HUES6 (cell line): ENCODE measurements around the gene PGA4.
"Not testable (repeated sequence)": the region's sequence is repeated elsewhere in the genome, so short reads cannot be mapped to it uniquely, and the experiment has no call there.

Experiments used
- H3K27ac ChIP-seq: 2 replicates; pipeline ENCODE4 v1.7.0; 2013; ENCODE audit warnings: low read depth, mild to moderate bottlenecking, low read length, inconsistent platforms
- H3K27me3 ChIP-seq: 2 replicates; pipeline ENCODE4 v1.6.1; 2013; ENCODE audit warnings: low read length; ENCODE audit not compliant: control insufficient read depth, insufficient read depth
- H3K36me3 ChIP-seq: 2 replicates; pipeline ENCODE4 v1.6.1; 2013; ENCODE audit warnings: low read length; ENCODE audit not compliant: control insufficient read depth, insufficient read depth
- H3K4me1 ChIP-seq: 2 replicates; pipeline ENCODE4 v1.6.1; 2013; ENCODE audit warnings: low read length; ENCODE audit not compliant: control insufficient read depth, insufficient read depth
- H3K4me3 ChIP-seq: 2 replicates; pipeline ENCODE4 v1.5.1; 2013; ENCODE audit warnings: low read depth, low read length
- H3K9ac ChIP-seq: one replicate; pipeline ENCODE4 v1.6.1; 2013; ENCODE audit warnings: mild to moderate bottlenecking, low read length
- H3K9me3 ChIP-seq: 2 replicates; pipeline ENCODE4 v1.6.1; 2013; ENCODE audit warnings: low read depth, low read length; ENCODE audit not compliant: control insufficient read depth, insufficient read depth

The PGA4 gene

DNA sequence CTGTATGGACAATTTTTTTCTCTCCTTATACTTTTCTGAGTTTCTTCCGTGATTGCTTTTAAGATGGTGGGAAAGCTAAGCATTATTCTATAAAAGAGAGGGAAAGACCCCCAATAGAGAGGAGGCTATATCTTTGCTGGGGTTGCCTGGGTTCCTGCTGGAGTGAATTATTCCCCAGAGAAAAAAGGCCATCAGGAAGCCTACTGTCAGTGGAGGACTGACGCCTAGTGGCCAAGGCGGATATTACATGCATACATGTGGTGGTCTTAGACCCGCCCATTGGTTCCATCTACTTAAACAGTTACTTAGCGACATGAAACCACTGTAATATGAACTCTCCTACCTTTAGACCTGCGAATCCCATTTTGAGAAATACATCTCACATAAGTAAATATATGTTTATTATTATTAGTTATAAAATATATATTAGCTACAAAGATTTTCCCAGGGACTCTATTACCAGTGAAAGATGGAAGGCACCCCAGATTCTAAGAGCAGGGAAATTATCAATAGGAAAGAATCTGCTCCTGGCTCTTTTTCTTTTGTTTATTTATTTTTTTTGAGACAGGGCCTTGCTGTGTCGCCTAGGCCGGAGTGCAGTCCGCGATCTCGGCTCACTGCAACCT, 34.5 kb upstream of the PGA4 start:
- Histone ChIP-seq H3K27me3 (no peaks in the 10 kb centered on the region), H3K4me3 (no peak overlapping the region), H3K4me1 (no peaks in the 10 kb centered on the region), H3K9ac (no peak overlapping the region), H3K9me3 (peaks cover 9% of the 10 kb centered on the region; the same call in 1 of the 2 replicates), H3K27ac (no peak overlapping the region), H3K36me3 (no peaks in the 10 kb centered on the region)

DNA sequence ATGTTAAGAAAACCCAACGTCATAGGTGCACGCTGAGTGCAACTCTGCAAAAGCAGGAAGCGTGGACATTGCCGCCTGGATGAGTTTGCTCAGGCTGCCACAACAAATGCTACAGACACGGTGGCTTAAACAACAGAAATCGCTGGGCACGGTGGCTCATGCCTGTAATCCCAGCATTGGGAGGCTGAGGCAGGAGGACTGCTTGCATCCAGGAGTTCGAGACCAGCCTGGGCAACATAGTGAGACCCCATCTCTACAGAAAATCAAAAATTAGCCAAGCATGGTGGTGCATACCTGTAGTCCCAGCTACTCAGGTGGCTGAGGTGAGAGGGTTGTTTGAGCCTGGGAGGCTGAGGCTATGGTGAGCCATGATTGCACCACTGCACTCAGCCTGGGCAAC, 32.2 kb upstream of the PGA4 start:
- no peaks in the 10 kb centered on the region for H3K36me3 ChIP-seq
- peaks cover 9% of the 10 kb centered on the region; the same call in 1 of the 2 replicates for H3K9me3 ChIP-seq
- no peak overlapping the region for H3K9ac ChIP-seq
- no peaks in the 10 kb centered on the region for H3K27me3 ChIP-seq
- H3K4me3 ChIP-seq = no peak overlapping the region
- no peak overlapping the region for H3K27ac ChIP-seq
- H3K4me1 ChIP-seq = 0 out of 2 replicates have a peak, but pooled peaks cover 6% of the 10 kb centered on the region

DNA sequence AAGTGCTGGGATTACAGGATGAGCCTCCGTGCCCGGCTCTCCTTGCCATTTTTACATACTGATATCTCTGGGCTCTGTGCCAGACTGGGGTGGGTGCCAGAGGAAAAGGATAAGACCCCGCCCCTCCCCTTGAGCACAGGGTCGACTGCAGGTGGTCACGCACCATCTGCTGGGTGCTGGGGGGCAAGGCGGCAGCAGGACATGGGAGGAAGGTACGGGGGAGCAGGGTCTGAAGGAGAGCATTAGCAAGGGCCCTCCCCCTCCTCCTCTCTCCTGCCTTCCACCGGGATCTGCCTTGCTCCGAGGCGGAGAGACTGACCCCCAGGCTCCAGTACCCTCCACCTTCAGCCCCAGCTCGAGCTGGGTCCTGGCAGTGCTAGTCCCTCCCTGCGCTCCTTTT, 28.6 kb upstream of the PGA4 start:
- Histone ChIP-seq H3K36me3 (no peaks in the 10 kb centered on the region), H3K9me3 (peaks cover 15% of the 10 kb centered on the region)

DNA sequence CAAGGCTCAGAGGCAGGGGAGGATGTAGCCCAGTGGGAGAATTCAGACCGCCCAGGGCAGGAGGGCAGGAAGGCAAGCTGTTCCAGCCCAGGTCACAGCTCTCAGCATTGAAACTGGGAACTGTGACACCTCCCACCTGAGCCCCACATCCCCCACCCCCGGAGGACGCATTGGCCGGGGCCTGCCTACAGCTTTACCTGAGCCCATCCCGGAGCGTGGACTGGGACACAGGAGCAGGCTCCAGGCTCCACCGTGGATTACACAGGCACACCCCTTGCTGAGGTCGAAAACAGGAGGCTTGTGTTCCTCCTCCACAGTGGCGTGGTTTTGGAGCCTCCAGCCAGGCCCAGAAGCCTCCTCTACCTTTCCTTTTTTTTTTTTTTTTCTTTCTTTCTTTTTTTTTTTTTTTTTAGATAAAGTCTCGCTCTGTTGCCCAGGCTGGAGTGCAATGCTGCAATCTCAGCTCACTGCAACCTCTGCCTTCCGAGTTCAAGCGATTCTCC, 27.9 kb upstream of the PGA4 start:
- no peak overlapping the region for H3K9ac ChIP-seq
- peaks cover 19% of the 10 kb centered on the region for H3K9me3 ChIP-seq
- 0 out of 2 replicates have a peak, but pooled peaks cover 6% of the 10 kb centered on the region for H3K4me1 ChIP-seq
- H3K27me3 ChIP-seq = no peaks in the 10 kb centered on the region
- H3K36me3 ChIP-seq = no peaks in the 10 kb centered on the region
- H3K27ac ChIP-seq = no peak overlapping the region
- no peak overlapping the region for H3K4me3 ChIP-seq

More for the DNA sequence above, 28.6 kb upstream of the PGA4 start:
- Histone ChIP-seq H3K27me3 (no peaks in the 10 kb centered on the region), H3K9ac (no peak overlapping the region), H3K4me1 (0 out of 2 replicates have a peak, but pooled peaks cover 6% of the 10 kb centered on the region), H3K27ac (no peak overlapping the region), H3K4me3 (no peak overlapping the region)

DNA sequence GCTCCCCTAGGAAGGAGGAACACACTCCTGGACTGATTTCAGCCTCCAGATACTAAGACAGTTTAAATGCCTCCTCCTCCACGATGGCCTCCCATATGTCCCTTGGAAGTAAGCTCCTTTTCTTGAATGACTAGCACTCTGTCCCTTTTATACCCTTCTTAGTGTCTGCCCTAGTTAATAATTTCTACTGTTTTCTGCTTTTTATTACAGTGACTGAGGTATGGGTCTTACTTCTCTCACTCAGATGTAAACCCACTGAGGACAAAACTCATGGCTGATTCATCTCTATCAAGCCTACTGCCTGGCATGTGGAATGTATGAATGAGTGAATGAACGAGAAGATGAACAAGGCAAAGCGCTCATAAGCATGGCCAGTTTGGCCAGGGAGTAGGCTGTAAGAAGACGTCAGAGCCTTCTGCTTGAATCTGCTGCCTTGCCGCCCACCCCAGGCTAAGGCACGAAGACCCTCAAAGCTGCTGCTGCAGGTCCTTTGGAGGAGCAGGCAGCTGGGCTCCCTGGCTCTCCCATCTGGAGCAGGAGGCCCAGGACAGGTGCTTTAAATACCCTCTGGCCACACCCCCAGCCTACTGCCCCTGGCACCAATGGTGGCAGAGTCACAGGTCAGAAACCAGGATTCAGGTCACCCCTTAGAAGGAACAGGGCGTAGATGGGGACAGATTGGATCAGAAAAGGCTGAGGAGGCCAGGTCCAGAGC, 27.0 kb upstream of the PGA4 start:
- Histone ChIP-seq H3K9ac (no peak overlapping the region), H3K27ac (no peak overlapping the region), H3K4me3 (no peak overlapping the region), H3K27me3 (no peaks in the 10 kb centered on the region), H3K36me3 (no peaks in the 10 kb centered on the region), H3K9me3 (peaks cover 23% of the 10 kb centered on the region), H3K4me1 (0 out of 2 replicates have a peak, but pooled peaks cover 6% of the 10 kb centered on the region)

DNA sequence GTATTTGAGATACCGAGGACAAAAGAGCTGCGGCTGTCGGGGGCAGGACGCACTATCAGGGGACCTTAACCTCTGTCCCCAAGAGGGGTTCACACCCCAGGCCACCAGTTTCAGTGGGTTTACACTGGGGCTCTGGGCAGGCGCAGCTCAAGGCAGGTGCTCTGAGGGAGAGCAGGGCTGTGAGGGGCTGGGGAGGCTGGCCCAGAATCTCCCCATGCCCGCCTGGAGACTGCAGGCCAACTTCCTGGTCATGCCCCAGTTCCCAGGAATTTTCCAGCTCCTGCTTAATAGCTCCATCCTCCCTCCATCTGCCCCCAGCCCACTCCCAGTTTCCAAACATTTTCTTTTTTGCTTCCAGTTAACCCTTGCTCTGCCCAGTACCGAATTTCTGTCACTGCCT, 26.4 kb upstream of the PGA4 start:
- H3K9me3 ChIP-seq = peaks cover 22% of the 10 kb centered on the region
- H3K36me3 ChIP-seq = no peaks in the 10 kb centered on the region
- H3K4me3 ChIP-seq = no peak overlapping the region
- H3K27me3 ChIP-seq = no peaks in the 10 kb centered on the region
- no peak overlapping the region for H3K27ac ChIP-seq
- 0 out of 2 replicates have a peak, but pooled peaks cover 6% of the 10 kb centered on the region for H3K4me1 ChIP-seq
- no peak overlapping the region for H3K9ac ChIP-seq

DNA sequence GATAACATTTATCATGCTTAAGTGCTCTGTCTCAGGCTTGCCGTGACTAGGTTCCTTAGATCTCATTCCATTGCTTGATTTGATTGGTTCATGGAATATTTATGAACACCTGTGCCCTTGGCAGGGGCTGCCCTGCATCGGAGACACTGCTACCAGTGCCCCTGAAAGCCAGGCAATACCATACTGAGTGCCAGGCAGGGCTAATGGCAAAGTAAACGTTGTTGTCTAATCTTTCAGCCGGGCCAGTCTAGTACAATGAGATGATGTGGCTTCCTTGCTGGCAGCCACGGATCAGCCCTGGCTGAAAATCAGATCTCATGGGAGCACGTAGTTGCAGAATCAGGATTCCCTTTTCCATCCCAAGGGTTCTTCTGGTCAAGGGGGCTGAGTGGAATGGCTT, 23.8 kb upstream of the PGA4 start:
- 0 out of 2 replicates have a peak, but pooled peaks cover 6% of the 10 kb centered on the region for H3K4me1 ChIP-seq
- no peak overlapping the region for H3K4me3 ChIP-seq
- no peak overlapping the region for H3K9ac ChIP-seq
- H3K27me3 ChIP-seq = no peaks in the 10 kb centered on the region
- H3K27ac ChIP-seq = no peak overlapping the region
- no peaks in the 10 kb centered on the region for H3K36me3 ChIP-seq
- H3K9me3 ChIP-seq = peaks cover 13% of the 10 kb centered on the region

DNA sequence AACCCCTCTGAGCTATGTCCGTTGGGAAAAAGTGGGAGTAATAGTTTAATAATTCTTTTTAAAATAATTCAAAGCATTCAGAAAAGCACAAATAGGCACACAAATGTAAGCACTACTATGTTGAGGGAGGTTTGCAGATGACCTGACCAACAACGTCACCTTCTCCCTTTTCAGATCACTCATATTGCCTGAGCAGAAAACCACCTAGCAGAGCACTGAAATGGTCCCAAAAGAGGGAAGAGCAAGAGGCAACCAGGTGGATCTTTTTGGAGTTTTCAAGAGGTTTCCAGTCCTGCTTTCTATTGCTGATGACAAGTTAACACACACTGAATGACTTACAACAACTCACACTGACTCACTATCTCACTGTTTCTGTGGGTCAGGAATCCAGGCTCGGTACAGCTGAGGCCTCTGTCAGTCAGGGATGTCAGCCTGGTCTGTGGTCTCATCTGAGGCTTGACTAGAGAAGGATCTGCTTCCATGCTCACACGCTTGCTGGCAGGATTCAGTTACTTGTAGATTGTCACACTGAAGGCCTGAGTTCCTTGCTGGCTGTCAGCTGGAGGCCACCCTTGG, 23.1 kb upstream of the PGA4 start:
- Histone ChIP-seq H3K4me1 (0 out of 2 replicates have a peak, but pooled peaks cover under 1% of the 10 kb centered on the region), H3K4me3 (no peak overlapping the region), H3K9me3 (peaks cover 13% of the 10 kb centered on the region), H3K27me3 (no peaks in the 10 kb centered on the region), H3K9ac (no peak overlapping the region), H3K27ac (no peak overlapping the region), H3K36me3 (no peaks in the 10 kb centered on the region)

DNA sequence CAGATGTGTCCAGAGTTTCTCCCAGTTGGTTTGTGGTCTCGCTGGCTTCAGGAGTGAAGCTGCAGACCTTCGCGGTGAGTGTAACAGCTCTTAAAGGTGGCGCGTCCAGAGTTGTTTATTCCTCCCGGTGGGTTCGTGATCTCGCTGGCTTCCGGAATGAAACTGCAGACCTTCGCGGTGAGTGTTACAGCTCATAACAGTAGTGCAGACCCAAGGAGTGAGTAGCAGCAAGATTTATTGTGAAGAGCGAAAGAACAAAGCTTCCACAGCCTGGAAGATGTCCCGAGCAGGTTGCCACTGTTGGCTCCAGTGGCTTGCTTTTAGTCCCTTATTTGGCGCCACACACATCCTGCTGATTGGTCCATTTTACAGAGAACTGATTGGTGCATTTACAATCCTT, 20.7 kb upstream of the PGA4 start:
- Histone ChIP-seq H3K9ac (no peak overlapping the region), H3K36me3 (no peaks in the 10 kb centered on the region), H3K9me3 (peaks cover 13% of the 10 kb centered on the region), H3K27me3 (no peaks in the 10 kb centered on the region), H3K27ac (no peak overlapping the region), H3K4me3 (no peak overlapping the region), H3K4me1 (no peaks in the 10 kb centered on the region)

DNA sequence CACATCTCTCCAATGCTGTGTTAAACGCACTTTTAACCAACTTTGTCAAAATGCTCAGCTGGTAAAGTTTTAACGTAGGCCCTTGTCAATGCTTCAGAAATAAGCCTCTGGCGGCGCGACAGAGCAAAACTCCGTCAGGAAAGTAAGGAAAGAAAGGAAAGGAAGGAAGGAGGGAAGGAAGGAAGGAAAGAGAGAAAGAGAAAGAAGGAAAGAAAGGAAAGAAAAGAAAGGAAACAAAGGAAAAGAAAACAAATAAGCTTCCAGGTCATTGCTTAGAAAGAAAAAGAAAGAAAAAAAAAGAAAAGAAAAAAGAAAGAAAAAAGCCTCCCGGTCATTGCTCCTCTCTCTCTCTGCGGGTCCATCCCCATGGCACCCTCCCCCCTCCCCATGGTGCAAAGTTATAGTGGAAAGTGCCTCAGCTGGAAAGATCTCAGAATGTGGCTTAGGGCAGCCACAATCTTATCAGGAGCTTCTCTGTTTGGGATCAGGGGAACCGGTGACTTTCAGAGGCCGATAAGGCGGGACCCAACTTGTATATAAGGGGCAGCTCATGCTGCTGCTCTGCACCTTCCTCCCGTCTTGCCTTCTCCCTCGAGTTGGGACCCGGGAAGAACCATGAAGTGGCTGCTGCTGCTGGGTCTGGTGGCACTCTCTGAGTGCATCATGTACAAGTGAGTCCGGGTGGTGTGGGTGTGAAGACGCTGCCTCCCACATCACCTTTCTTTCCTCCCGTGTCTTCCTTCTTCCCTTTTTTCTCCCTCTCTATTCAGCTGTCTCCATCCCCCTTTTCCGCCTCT, 19.0 kb upstream of the PGA4 start, which contains the start of gene PGA3:
Gene PGA3, plus strand, starts transcription at position 566 of the 797 bp plus-strand sequence. Its CDS starts 50 bp downstream, at position 616.
- H3K36me3 ChIP-seq, H3K4me1 ChIP-seq, H3K4me3 ChIP-seq, H3K27ac ChIP-seq, H3K9ac ChIP-seq, H3K27me3 ChIP-seq: not testable (repeated sequence)
- peaks cover 13% of the 10 kb centered on the region for H3K9me3 ChIP-seq
